ENCODE data around the gene CNOT4.

The CNOT4 gene

DNA sequence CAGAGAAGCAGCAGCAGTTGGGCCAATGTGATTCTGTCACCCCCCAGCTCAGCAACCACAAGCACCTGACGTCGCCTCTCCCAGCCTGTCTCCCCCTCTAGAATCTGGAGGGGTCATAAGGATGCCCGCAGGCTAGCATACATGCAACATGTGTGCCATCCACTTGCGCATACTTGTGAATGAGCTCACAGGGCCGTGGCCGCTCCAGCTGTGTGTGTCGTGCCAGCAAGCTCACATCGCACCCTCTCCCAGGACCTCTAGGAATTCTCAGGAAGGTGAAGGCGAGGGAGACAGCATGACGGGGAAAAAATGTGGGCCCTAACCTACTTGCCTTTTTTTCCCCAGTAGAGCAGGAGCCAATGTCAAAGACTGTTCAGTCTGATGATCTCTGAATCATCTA is 195.9 kb downstream of the CNOT4 start:
- Histone ChIP-seq H3K9me3 (ENCODE audit: control insufficient read depth, insufficient read depth, low read length) (no peaks in the 10 kb centered on the region), H3K4me1 (ENCODE audit: control insufficient read depth, insufficient read depth, low read length) (no peaks in the 10 kb centered on the region), H3K9ac (ENCODE audit: low read depth, low read length) (no peak overlapping the region), H3K36me3 (ENCODE audit: control insufficient read depth, insufficient read depth, low read length) (no peaks in the 10 kb centered on the region), H3K27me3 (ENCODE audit: control insufficient read depth, insufficient read depth, low read length) (no peaks in the 10 kb centered on the region), H3K4me3 (ENCODE audit: low read depth, low read length) (no peak overlapping the region)

Data from iPS-15b (cell line).